Measurements from ENCODE around the gene FBXL13. TPM values are rescaled to one million over a fixed set of nuclear protein-coding genes. Genes with fewer than 3 reads are reported as not detected.

Gene FBXL13
- total and polyA plus RNA-seq, 2 experiments from 2014 or later: 0.24 to 0.43 TPM

DNA sequence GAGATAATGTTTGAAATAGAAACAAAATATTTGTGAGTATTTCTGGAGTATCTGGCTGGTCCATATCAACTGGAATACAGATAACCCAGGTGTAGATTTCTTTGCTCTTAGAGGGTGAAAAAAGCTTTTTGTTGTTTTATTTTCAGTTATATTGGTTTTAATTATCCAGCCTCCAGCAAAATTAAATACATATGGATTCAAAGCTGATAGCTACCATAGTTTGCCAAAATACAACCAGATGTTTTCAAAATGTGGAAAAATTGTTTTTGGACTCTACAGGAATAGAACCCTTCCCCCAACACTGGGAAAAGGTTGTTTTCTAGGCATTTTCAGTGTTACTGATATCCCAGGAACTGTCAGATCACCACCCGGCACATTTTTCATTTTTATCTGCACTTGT is 131.7 kb downstream of the FBXL13 start:
- TF ChIP-seq EZH2phosphoT487 (IDR thresholded peaks at IDR 0.05; ENCODE audit: insufficient read depth, low read depth) (no peak), EZH2 (IDR thresholded peaks at IDR 0.05; ENCODE audit: insufficient read depth, poor library complexity, severe bottlenecking) (no peak)
- Histone ChIP-seq H2AFZ (no peak overlapping the region), H3K27ac (no peak overlapping the region), H3F3A (ENCODE audit: insufficient read depth) (no peaks in the 10 kb centered on the region), H3K9me3 (ENCODE audit: low read depth) (no peaks in the 10 kb centered on the region), H3K4me1 (ENCODE audit: insufficient read depth) (peaks cover 10% of the 10 kb centered on the region; the same call in 1 of the 2 replicates), H3K9ac (no peak overlapping the region), H3K4me2 (ENCODE audit: unreplicated experiment) (peak overlapping the region; percentile 22), H3K36me3 (ENCODE audit: low read depth) (no peaks in the 10 kb centered on the region), H3K27me3 (replicated peaks; ENCODE audit: insufficient read depth) (no peaks in the 10 kb centered on the region), H3K9me2 (ENCODE audit: insufficient read depth) (no peaks in the 10 kb centered on the region), H3K79me2 (ENCODE audit: insufficient read depth) (no peaks in the 10 kb centered on the region), H4K20me1 (ENCODE audit: insufficient read depth) (no peaks in the 10 kb centered on the region), H3K4me3 (no peak overlapping the region)
- in situ Hi-C loops (cut with MboI): no loop called here
- DNase-seq: no peak
- 29 to 42% methylated on average over 1 of the region's 1 CpG for WGBS, 2 experiments (ENCODE audit: low coverage in 1 of 2, low lambda C conversion rate in 2 of 2, missing lambda C conversion rate in 2 of 2)

DNA sequence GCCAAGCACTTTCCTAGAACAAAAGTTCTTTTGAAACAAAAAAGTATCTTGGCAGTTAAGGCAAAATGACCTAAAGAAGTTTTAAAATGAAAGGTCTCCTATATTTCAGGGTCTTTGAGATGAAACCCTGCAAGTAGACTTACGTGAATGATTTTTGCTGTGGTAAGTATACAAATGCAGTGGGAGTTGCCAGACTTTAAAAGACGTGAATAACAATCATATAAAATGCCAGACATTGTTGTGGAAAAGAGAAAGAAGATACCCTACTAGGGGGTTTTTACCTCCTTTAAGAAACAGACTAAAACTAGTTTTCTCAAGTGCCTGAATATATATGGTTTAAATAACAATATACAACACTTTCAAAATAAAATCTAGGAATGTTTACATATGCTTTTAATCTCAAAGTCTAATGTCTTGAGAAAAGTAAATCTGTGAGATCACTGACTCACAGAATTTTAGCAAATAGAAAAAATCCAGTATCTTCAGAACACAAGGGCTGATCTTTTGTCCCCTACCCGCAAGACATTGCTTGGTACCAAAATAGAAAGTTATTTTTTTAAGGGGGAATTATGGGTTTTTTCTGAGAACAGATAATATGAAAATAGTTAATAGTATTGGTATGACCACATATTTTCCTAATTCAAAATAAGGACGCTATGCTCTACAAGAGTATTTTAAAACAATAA is 132.3 kb downstream of the FBXL13 start:
- DNase-seq: no peak
- Histone ChIP-seq H3K4me3 (no peak overlapping the region), H3K9me2 (ENCODE audit: insufficient read depth) (no peaks in the 10 kb centered on the region), H3K36me3 (ENCODE audit: low read depth) (no peaks in the 10 kb centered on the region), H3K27me3 (replicated peaks; ENCODE audit: insufficient read depth) (no peaks in the 10 kb centered on the region), H4K20me1 (ENCODE audit: insufficient read depth) (no peaks in the 10 kb centered on the region), H3F3A (ENCODE audit: insufficient read depth) (no peaks in the 10 kb centered on the region), H2AFZ (peak overlapping the region; percentile 59), H3K9me3 (ENCODE audit: low read depth) (no peaks in the 10 kb centered on the region), H3K79me2 (ENCODE audit: insufficient read depth) (no peaks in the 10 kb centered on the region), H3K4me2 (ENCODE audit: unreplicated experiment) (peak overlapping the region; percentile 1), H3K9ac (no peak overlapping the region), H3K4me1 (ENCODE audit: insufficient read depth) (peaks cover 10% of the 10 kb centered on the region; the same call in 1 of the 2 replicates), H3K27ac (no peak overlapping the region)
- TF ChIP-seq EZH2 (IDR thresholded peaks at IDR 0.05; ENCODE audit: insufficient read depth, poor library complexity, severe bottlenecking) (no peak), EZH2phosphoT487 (IDR thresholded peaks at IDR 0.05; ENCODE audit: insufficient read depth, low read depth) (no peak)
- in situ Hi-C loops (cut with MboI): no loop called here
- WGBS, 2 experiments (ENCODE audit: low coverage in 1 of 2, low lambda C conversion rate in 2 of 2, missing lambda C conversion rate in 2 of 2): 37 to 39% methylated on average over 4 of the region's 4 CpGs

DNA sequence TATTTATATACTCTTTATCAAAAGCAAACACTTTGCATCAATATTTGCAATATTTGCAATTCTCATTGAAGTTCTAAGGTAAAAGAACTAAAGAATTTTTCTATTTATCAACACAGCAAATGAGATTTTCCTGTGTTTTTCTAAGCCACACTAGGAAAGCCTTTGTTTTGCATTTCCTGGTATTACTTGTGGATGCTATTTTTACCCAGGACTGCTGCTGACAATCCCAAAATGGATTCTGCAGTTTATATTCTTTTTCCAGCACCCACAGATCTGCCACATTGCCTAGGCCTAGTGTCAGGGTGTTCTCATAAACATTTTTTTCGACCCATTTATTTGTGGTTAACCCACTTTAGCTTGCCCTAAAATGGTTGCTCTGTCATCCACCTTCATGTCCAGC is 135.9 kb downstream of the FBXL13 start:
- in situ Hi-C loops (cut with MboI): no loop called here
- WGBS, 2 experiments (ENCODE audit: low coverage in 1 of 2, low lambda C conversion rate in 2 of 2, missing lambda C conversion rate in 2 of 2): 17 to 21% methylated on average over 1 of the region's 1 CpG
- TF ChIP-seq EZH2 (IDR thresholded peaks at IDR 0.05; ENCODE audit: insufficient read depth, poor library complexity, severe bottlenecking): no peak
- no peak for TF ChIP-seq EZH2phosphoT487 (IDR thresholded peaks at IDR 0.05; ENCODE audit: insufficient read depth, low read depth)
- H4K20me1 ChIP-seq (ENCODE audit: insufficient read depth): no peaks in the 10 kb centered on the region
- no peak overlapping the region for H3K4me3 ChIP-seq
- H3K79me2 ChIP-seq (ENCODE audit: insufficient read depth): no peaks in the 10 kb centered on the region
- peaks cover 9% of the 10 kb centered on the region; the same call in 1 of the 2 replicates for H3F3A ChIP-seq (ENCODE audit: insufficient read depth)
- H3K9me2 ChIP-seq (ENCODE audit: insufficient read depth): no peaks in the 10 kb centered on the region
- no peak overlapping the region for H3K27ac ChIP-seq
- no peaks in the 10 kb centered on the region for H3K9me3 ChIP-seq (ENCODE audit: low read depth)
- no peak overlapping the region for H2AFZ ChIP-seq
- DNase-seq: no peak
- no peak overlapping the region for H3K9ac ChIP-seq
- no peak overlapping the region for H3K4me2 ChIP-seq (ENCODE audit: unreplicated experiment)
- H3K27me3 ChIP-seq (replicated peaks; ENCODE audit: insufficient read depth): no peaks in the 10 kb centered on the region
- H3K4me1 ChIP-seq (ENCODE audit: insufficient read depth): peaks cover 20% of the 10 kb centered on the region
- H3K36me3 ChIP-seq (ENCODE audit: low read depth): no peaks in the 10 kb centered on the region

DNA sequence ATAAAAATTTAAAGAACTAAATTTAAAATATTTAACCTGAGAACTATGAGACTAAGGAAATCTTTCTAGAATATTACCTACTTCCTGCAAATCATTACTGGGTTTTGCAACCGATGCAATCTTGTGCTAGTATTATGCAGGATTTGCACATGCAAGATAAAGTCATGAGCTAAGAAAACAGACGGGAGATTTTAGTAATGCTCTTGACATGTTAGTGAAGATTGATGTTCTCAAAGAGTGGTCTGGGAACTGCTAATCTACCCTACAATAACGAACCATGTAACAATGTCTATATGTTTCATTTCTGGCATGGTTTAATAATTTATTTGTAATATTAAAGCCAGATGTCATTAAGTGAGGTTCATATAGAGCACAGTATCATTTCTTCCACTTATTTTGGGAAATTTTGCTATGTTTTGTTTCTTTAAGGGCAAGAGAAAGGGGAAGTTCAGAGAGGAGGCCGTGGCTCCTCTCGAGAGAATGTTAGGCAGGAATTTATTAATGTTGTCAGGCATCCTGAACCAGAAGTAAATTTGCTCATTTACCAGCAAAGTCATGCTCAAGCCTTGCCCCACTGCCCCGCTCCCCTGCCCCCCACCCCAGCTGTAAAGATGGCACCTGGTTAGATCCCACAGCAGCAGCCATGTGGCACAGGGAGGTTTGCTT is 139.0 kb downstream of the FBXL13 start:
- Histone ChIP-seq H3K4me1 (ENCODE audit: insufficient read depth) (peaks cover 17% of the 10 kb centered on the region), H3K9me3 (ENCODE audit: low read depth) (no peaks in the 10 kb centered on the region), H3K4me2 (ENCODE audit: unreplicated experiment) (peak overlapping the region; percentile 79), H3K4me3 (no peak overlapping the region), H3K79me2 (ENCODE audit: insufficient read depth) (no peaks in the 10 kb centered on the region), H3K27ac (no peak overlapping the region), H3K9ac (no peak overlapping the region), H3K27me3 (replicated peaks; ENCODE audit: insufficient read depth) (no peaks in the 10 kb centered on the region), H2AFZ (no peak overlapping the region), H3F3A (ENCODE audit: insufficient read depth) (peaks cover 19% of the 10 kb centered on the region), H3K9me2 (ENCODE audit: insufficient read depth) (no peaks in the 10 kb centered on the region), H3K36me3 (ENCODE audit: low read depth) (no peaks in the 10 kb centered on the region), H4K20me1 (ENCODE audit: insufficient read depth) (no peaks in the 10 kb centered on the region)
- 26 to 29% methylated on average over 6 of the region's 6 CpGs for WGBS, 2 experiments (ENCODE audit: low coverage in 1 of 2, low lambda C conversion rate in 2 of 2, missing lambda C conversion rate in 2 of 2)
- DNase-seq: no peak
- TF ChIP-seq EZH2 (IDR thresholded peaks at IDR 0.05; ENCODE audit: insufficient read depth, poor library complexity, severe bottlenecking) (no peak), EZH2phosphoT487 (IDR thresholded peaks at IDR 0.05; ENCODE audit: insufficient read depth, low read depth) (no peak)
- in situ Hi-C loops (cut with MboI): no loop called here

Measured in GM23248 (cell line).